Measurements from ENCODE around the gene TNFRSF21.

TNFRSF21 gene, protein sequence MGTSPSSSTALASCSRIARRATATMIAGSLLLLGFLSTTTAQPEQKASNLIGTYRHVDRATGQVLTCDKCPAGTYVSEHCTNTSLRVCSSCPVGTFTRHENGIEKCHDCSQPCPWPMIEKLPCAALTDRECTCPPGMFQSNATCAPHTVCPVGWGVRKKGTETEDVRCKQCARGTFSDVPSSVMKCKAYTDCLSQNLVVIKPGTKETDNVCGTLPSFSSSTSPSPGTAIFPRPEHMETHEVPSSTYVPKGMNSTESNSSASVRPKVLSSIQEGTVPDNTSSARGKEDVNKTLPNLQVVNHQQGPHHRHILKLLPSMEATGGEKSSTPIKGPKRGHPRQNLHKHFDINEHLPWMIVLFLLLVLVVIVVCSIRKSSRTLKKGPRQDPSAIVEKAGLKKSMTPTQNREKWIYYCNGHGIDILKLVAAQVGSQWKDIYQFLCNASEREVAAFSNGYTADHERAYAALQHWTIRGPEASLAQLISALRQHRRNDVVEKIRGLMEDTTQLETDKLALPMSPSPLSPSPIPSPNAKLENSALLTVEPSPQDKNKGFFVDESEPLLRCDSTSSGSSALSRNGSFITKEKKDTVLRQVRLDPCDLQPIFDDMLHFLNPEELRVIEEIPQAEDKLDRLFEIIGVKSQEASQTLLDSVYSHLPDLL

DNA sequence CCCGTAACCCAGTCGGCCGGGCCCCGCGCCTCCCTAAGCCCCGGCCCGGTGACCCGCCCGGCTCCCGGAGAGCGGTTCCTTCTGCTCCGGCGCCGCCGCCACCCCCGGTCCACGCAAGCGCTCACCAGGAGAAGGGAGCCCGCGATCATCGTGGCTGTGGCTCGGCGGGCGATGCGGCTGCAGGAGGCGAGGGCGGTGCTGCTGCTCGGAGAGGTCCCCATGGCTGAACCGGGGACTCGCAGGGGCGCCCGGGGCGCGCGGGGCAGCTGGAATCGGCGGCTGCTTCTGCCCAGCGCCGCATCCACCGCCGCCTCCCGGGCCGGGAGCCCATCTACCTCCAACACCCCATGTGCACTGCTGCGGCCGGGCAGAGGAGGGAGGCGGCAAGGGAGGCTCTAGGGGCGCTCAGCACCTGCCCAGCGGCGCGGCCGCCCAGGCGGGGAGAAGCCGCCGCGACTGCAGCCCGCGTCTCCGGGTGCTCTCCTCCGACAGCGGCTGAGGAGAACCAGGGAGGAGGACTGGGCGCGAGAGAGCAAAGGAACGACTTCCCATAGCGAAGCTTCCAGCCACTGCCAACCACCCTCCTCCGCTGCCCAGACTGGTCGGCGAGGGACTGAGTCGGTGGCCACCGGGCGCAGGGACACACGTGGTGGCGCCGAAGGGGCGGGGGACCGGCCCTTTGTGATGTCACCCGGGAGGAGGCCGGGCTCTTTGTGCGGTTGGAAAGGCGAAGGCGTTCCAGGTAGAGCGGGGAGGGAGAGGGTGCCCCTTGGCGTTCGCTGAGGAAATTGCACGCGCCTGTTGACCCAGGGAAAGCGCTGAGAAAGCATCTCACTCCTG lies at the start of gene TNFRSF21:
TSS of gene TNFRSF21 (minus strand) at position 615 of the 840 bp plus-strand sequence. CDS start at position 221, 394 bp downstream.
- intact Hi-C loops (cut with DNase I) = loop anchor here (5.0 to 10.0 kb wide), 2 partner anchors 212 to 455 kb away; no protein-coding TSS in a partner anchor
- peak; percentile 85 to 98 (median 94) for DNase-seq

DNA sequence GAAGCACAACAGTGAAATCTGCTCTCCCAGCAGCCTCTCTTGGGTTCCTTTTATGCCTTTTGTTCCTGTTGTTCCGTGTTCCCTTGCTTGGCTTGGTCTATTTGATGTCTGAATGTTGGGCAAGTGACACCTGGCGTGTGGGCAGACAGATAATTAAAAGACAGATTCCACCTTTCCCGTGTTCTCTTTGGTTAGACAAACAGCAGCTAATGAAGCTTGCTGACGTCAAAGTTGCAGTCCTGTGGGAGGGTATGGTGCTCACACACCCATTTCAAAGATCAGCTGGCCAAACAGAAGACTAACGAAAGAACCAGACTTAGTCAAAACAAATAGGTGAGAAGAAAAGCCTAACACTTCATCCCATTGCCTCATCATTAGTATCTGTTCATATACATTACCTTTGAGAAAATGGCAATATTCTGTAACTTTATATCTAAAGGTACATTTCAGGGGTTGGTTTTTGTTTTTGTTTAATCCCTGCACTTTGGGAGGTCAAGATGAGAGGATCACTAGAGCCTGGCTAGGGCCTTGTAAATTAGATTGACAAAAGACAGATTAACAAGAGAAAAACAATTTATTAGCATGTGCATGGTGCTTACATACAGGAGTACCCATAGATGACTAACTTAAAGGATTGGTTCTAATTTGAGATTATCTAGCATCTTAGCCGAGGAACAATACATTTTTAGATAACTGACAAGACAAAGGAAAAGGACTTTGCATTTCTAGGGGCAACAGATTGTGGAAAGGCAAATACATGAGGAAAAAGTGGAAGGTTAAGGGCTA lies 48.9 kb upstream of the TNFRSF21 start:
- intact Hi-C loops (cut with DNase I) = no loop called here
- DNase-seq = no peak

DNA sequence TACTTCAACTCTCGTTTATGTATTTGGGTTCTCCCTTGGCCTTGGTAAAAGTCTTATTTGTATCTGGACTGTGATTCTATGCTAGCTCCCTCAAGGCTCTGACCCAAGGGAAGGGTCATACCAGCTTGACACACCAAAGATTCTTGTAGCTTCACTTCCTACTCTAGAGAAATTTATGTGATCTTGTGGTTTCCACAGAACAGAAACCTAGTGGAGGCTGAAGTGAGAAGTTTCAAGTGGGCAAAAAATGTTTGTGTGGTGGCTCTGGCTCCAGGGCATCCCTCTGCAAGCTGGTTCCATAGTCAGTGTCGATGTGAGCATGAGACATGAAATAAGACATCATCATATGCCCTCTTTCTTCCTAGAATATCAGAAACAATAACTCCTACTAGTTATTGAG lies 48.1 kb upstream of the TNFRSF21 start:
- intact Hi-C loops (cut with DNase I) = no loop called here
- DNase-seq = no peak

DNA sequence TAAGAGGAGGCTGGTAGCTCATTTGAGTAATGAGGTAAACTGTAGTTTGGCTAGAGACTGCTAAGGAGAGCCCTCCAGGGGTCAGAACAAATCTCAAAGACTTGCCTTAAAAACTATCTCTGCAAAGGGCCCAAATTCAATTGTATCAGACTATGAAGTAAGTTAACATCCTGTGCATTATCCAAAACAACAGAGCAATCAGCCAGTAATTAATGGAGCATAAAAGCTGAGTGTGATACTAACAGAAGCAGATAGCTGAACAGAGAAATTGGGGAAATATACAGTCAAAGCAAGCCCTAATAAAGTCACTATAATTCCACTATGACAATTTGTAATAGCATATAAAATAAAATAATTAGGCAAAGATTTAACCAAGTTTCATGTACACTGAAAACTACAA lies 45.8 kb upstream of the TNFRSF21 start:
- DNase-seq = no peak
- intact Hi-C loops (cut with DNase I) = no loop called here

DNA sequence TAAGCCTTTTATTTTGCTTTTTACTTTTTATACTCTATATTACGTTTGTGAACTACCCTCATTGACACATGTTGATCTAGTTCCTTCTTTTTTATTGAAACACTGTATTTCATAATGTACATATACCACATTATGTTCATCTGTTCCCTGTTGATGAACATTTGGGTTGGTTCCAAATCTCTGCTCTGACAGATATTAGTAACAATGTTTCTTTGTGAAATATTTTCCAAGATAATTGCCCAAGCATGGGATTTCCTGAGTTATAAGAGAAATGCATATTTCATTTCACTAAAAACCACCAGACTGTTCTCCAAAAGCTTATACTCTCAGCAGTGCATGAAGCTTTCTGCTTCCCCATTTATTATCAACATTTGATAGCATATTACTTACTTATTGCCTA lies 44.2 kb upstream of the TNFRSF21 start:
- intact Hi-C loops (cut with DNase I) = no loop called here

DNA sequence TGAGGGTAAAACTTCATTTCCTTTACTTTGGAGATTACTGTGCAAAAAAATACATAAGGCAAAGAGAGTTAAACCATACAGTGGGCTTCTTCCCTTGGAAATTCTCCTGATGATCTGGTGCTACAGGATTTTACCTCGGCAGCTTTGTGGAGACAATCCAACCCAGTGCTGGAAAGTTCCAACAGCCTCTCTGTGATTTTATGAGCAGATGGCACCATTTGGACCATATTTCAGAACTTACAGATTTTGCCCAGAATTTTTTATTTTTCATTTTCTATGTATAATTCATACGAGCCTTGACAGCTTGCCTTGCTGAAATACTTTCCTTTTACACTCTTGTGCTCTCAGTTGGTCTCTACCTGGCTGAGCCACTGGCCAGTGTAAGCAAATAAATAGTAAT lies 43.3 kb upstream of the TNFRSF21 start:
- intact Hi-C loops (cut with DNase I) = no loop called here
- DNase-seq = no peak

More for the DNA sequence above, 44.2 kb upstream of the TNFRSF21 start:
- DNase-seq = no peak

DNA sequence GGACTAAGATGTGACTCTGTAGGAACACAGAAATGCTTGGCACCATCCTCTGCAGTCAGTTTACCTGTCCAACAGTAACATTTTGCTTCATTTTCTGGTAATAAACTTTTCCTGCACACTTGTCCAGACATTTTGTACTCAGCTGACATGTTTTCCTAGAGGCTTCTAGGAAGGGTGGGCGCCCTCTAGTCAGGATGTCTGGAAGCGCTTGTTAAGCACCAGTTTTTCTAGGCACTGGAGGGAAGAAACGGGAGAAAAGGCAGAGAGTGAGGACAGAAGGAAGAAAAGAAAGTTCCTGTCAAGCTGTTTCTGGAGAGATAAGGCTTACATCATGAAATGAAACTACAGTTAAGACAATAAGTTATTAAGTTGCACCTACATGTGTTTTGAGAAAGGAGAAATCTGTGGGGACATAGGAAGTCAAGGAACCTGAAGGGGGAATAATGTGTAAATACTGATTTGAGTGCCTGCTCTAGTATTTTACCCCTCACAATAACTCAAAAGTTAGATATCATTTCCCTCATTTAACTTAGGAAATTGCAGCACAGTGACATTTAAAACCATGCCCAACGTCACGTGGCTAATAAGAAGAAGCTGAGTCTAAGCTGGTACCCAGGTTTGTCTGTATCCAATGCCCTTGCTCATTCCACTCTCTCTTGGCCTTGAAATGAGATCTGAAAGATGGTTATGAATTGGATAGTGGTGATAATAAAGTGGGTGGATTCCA lies 42.7 kb upstream of the TNFRSF21 start:
- intact Hi-C loops (cut with DNase I) = no loop called here
- no peak for DNase-seq

DNA sequence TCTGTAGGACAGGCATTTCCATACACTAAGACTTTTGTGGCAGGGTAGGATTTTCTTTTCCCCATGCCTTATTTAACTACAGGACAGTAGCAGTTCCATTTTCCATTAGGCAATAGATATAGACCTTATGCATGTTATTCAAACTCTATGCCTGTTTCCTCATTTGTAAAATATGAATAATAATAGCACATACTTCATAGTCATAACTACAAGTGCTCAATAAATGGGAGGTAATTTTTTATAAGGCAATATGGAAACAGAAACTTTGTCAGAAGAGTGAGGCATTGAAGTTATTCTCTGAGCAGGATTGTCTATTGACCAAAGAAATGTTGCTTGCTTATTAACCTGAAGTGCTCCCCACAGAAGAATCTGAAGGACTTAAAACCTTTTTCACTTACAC lies 41.9 kb upstream of the TNFRSF21 start:
- DNase-seq = no peak
- intact Hi-C loops (cut with DNase I) = no loop called here

DNA sequence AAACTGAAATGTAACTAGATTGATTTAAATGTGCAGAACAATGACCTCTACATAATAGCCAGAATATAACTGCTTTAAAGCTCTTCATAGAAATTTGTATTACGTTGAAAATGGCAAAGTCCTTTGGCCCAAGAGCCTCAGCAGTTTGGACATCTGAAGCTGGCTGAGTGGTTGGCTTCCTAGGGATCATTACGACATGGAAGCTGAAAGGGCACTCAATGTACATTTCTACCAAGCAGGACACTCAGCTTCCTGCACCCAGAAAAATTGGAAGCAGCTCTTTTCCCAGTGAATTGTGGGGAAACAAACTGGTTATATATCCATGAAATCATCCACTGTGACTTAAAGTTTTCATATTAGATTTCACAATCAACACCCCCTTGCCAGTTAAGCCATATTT lies 40.2 kb upstream of the TNFRSF21 start:
- intact Hi-C loops (cut with DNase I) = no loop called here
- DNase-seq = no peak

DNA sequence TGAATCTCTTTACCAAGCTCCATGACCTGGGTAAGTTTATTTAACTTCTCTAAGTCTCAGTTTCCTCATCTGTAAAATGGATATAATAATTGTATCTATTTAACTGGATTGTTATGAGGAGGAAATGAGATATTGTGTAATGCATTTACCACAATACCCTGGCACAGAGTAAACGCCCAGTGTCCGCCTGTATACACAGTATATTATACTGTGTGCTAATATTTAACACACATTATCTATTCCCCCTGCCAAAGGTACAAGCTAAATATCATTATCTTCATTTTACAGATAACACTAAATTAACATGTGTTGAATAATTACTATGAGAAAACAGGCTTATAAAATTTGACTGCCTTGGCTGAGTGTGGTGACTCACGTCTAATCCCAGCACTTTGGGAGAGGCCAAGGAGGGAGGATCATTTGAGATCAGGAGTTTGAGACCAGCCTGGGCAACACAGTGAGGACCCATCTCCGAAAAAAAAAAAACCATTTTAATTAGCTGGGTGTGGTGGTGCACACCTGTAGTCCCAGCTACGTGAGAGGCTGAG lies 38.7 kb upstream of the TNFRSF21 start:
- DNase-seq = no peak
- intact Hi-C loops (cut with DNase I) = no loop called here

DNA sequence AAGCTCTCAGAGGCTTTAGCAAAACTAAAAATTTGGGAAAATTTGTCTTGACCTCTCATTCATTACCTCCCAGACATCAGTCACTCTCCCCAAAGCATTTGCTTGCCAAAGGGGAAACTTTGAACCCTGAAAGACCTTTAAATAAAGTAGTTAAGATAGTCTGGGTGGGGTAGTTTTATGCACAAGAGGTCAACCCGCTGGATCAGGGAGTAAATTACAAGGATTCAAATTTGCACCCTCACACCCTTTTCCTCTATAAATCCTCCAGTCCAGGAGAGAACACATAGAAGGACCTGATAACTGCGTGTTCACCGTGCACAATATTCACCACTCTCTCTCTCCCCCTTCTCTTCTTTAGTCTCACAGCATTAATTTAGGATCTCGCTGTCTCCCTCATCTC lies 36.1 kb upstream of the TNFRSF21 start:
- DNase-seq = no peak
- intact Hi-C loops (cut with DNase I) = no loop called here

DNA sequence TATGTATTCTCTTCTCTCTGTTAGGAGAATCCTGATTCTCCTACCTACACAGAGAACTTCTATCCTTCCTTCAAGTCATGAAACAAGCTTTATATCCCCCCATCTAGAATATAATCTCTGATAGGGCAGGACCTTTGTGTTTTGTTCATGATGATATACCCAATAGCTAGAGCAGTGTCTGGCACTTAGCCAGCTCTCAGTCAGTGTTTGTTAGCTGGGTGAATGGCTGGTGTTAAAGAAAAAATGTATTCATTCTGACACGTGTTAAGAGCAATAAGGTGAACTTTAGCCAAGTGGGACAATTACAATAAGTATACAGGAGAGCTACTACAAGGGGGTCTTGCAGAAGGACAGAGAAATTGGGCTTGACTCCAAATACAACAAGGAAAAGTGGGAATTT lies 34.3 kb upstream of the TNFRSF21 start:
- DNase-seq = no peak
- intact Hi-C loops (cut with DNase I) = no loop called here

DNA sequence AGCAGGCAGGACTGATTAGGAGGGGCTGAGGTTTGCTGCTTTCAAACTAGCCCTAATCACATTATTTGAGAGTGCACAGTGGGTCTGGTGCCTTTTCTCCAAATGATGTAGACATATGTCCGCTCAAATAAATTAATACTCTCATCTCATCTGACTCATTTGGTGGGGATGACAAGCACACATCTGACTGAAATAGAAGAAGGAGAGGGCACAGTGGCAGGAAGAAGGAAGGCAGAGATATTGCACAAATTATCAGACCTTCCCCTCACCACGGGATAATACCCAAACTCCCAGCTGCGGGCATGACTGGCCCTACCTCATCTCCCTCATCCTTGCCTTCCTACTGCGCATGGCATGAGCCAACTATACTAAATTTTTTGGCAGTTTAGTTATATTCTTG lies 33.9 kb upstream of the TNFRSF21 start:
- DNase-seq = no peak
- intact Hi-C loops (cut with DNase I) = no loop called here

DNA sequence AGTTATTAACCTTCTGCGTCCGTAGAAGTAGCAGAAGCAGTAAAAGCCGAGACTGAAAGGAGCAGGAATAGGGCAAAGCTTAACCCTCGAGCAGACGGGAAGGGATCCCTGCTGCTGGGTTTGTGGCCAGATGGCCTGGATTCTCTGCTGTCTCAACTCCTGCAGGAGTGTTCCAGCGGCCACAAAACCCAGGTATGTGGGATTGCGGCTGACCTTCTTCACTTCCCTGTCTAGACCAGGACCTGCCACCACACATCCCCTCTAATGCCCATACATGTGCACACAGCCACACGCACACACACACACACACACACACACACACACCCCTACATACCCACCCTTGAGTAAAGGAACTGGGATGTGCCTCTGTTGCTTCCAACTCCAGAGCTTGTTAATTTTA lies 33.1 kb upstream of the TNFRSF21 start:
- no peak for DNase-seq

DNA sequence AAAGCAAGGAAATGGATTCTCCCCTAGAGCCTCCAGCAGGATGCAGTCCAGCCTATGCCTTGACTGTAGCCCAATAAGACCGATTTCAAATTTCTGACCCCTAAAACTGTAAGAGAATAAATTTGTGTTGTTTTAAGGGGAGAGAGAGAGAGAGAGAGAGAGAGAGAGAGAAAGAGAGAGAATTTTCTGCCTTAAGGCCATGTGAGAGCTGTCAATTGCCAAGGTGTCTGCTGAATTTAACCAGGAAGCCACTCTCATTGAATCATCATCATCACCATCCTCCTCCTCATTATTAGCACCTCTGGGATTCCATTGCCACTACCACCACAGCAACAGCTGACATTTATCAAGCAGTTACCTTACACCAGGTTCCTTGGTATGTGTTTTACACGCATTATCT lies 27.8 kb upstream of the TNFRSF21 start:
- intact Hi-C loops (cut with DNase I) = no loop called here
- DNase-seq = no peak

More for the DNA sequence above, 33.1 kb upstream of the TNFRSF21 start:
- intact Hi-C loops (cut with DNase I) = no loop called here

DNA sequence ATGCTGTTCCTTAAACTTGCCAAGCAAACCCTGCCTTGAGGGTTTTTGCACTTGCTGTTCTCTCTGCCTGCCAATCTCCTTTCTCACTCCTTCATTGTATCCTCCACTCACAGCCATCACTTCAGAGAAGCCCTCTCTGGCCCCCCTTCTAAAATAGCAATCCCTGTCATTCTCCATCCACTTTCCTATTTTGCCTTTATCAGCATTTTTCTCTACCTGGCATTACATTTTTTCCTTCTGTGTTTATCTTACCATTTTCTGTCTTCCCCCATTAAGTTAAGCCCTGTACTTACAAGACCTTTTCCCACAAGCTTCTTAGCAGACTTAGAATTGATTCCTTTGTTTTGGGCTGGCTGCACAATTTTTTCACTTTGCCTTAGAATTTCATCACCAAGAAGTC lies 26.6 kb upstream of the TNFRSF21 start:
- intact Hi-C loops (cut with DNase I) = no loop called here
- no peak for DNase-seq

DNA sequence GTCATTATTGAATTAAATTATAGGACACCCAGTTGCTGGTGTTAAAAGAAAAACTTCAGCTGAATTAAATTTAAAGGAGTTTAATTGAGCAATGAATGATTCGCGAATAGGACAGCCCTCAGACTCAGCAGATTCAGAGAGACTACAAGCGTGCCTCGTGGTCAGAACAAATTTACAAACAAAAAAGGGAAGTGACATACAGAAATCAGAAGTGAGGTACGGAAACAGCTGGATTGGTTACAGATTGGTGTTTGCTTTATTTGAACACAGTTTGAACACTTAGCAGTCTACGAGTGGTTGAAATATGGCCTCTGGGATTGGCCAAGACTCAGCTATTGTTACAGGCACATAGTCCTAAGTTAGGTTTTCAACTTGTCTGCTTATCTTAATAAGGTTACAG lies 25.8 kb upstream of the TNFRSF21 start:
- peak in 3 of 42 donors; percentile 0 to 5 (median 3) for DNase-seq
- intact Hi-C loops (cut with DNase I) = no loop called here

DNA sequence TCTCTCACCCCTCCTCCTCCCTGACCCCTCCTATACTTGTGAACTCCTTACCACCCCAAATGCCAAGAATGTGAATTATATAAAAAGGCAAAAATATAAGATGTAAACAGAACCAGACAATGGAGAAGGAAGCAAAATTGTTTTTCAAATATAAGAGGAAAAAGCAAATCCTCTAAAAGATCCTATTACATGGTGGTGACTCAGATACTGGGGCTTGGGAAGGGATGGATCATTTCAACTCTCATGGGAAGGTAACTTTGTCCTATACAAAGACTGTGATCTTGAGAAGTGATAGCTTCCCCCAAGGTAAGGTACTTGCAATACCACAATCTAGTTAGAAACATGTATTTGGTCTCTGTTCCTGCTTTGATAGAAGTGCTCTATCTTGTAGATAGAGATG lies 24.6 kb upstream of the TNFRSF21 start:
- intact Hi-C loops (cut with DNase I) = no loop called here
- DNase-seq = no peak

All from head of caudate nucleus (tissue), 42 donors.